Measurements from ENCODE around the gene GALNT6.

Gene GALNT6

DNA sequence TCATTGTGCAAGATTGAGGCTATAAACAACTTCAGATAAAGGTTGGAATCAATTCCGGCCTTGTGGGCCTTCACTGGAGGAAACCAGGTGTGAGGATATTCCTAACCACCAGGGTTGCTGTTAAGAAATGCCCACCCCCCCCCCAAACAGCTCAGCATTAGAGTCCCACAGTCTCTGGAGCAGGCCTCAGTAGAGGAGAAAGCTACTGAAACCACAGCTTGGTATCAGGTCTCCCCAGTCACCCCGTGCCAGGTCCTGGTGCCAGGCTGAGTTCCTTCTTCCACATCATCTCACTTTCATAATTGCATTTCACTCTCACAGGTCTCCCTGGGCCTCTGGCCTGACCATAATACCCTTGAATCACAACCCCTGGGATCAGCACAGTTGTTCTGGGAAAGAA, 12.5 kb downstream of the GALNT6 start:
- H3K4me1 ChIP-seq (ENCODE audit: low read length), result peaks cover 36% of the 10 kb centered on the region
- H4K20me1 ChIP-seq (ENCODE audit: insufficient read depth, low read length), result no peaks in the 10 kb centered on the region
- H3K79me2 ChIP-seq (ENCODE audit: low read length), result no peaks in the 10 kb centered on the region
- H3K27me3 ChIP-seq (ENCODE audit: low read depth, low read length), result no peaks in the 10 kb centered on the region
- no peak overlapping the region for H3K9ac ChIP-seq (ENCODE audit: low read length)
- H3K36me3 ChIP-seq (replicated peaks; ENCODE audit: low read depth, low read length), result peaks cover 81% of the 10 kb centered on the region
- H2AFZ ChIP-seq (ENCODE audit: low read depth, low read length), result no peak overlapping the region
- H3K4me2 ChIP-seq (ENCODE audit: low read length), result peak overlapping the region; percentile 29
- H3K27ac ChIP-seq (ENCODE audit: low read length), result no peak overlapping the region
- no peaks in the 10 kb centered on the region for H3K9me3 ChIP-seq (ENCODE audit: insufficient read depth, low read length)
- H3K4me3 ChIP-seq (ENCODE audit: low read length), result no peak overlapping the region; the same call in 1 of the 2 replicates
- TF ChIP-seq EZH2phosphoT487 (IDR thresholded peaks at IDR 0.05; ENCODE audit: low read depth), result no peak

DNA sequence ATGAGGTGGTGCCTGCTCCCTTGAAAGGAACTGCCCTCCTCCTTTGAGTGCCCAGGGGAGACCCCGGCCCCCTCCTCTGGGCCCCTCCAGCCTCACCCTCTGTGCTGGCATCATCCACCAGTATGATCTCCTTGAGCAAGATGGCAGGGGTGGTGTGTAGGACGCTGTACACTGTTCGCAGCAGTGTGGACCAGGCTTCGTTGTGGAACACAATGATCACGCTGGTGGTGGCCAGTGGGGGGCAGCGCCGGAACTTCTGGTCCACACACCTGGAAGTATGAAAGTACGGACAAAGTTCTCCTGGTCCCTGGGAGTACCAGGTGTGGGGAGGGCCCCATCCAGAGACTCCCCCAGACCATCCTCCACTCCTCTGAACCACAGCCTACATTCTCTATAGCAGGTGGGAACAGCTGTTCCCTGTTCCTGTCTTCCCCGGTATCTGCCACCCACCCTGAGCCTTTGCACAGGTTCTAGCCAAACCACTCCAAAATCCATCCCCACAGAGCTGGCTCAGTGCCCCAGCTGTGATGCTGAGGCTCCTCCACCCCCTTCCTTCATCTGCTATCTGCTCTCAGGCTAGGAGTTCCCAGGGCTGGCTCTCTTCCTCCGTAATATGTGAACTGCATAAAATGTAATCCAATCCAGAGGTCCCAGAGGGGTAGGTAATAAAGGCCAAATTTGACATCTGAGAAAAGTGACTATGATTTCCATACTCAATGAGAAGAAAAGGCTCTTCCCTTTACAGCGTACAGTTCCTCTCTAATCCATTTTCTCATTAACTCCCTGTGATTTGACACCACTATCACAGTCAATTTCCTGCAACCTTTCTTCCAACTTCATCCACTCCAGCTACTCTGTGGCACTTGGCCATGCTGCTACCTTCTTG, 13.9 kb downstream of the GALNT6 start:
- no peak for TF ChIP-seq EZH2phosphoT487 (IDR thresholded peaks at IDR 0.05; ENCODE audit: low read depth)
- TF ChIP-seq, protein P1, sequence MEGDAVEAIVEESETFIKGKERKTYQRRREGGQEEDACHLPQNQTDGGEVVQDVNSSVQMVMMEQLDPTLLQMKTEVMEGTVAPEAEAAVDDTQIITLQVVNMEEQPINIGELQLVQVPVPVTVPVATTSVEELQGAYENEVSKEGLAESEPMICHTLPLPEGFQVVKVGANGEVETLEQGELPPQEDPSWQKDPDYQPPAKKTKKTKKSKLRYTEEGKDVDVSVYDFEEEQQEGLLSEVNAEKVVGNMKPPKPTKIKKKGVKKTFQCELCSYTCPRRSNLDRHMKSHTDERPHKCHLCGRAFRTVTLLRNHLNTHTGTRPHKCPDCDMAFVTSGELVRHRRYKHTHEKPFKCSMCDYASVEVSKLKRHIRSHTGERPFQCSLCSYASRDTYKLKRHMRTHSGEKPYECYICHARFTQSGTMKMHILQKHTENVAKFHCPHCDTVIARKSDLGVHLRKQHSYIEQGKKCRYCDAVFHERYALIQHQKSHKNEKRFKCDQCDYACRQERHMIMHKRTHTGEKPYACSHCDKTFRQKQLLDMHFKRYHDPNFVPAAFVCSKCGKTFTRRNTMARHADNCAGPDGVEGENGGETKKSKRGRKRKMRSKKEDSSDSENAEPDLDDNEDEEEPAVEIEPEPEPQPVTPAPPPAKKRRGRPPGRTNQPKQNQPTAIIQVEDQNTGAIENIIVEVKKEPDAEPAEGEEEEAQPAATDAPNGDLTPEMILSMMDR (IDR thresholded peaks at IDR 0.05; ENCODE audit: low read depth, low read length), result peak; percentile 12; the same call in 1 of the 2 replicates
- peaks cover 32% of the 10 kb centered on the region for H3K4me1 ChIP-seq (ENCODE audit: low read length)
- no peaks in the 10 kb centered on the region for H3K27me3 ChIP-seq (ENCODE audit: low read depth, low read length)
- H2AFZ ChIP-seq (ENCODE audit: low read depth, low read length), result no peak overlapping the region
- no peaks in the 10 kb centered on the region for H4K20me1 ChIP-seq (ENCODE audit: insufficient read depth, low read length)
- peaks cover 86% of the 10 kb centered on the region for H3K36me3 ChIP-seq (replicated peaks; ENCODE audit: low read depth, low read length)
- no peak overlapping the region for H3K9ac ChIP-seq (ENCODE audit: low read length)
- H3K9me3 ChIP-seq (ENCODE audit: insufficient read depth, low read length), result no peaks in the 10 kb centered on the region
- H3K27ac ChIP-seq (ENCODE audit: low read length), result no peak overlapping the region
- no peaks in the 10 kb centered on the region for H3K79me2 ChIP-seq (ENCODE audit: low read length)
- H3K4me3 ChIP-seq (ENCODE audit: low read length), result no peak overlapping the region
- no peak overlapping the region for H3K4me2 ChIP-seq (ENCODE audit: low read length)

DNA sequence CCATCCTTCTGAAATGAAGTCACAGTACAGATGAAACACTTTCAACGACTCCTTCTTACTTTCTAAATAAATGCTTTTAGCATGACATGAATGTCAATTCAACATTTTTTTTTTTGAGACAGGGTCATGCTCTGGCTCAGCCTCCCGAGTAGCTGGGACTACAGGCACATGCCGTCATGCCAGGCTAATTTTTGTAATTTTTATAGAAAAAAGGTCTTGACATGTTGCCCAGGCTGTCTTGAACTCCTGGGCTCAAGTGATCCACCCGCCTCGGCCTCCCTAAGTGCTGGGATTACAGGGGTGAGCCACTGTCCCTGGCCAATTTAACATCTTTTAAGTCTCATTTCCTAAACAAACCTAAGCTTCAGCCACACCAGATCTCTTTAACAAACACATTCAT, 16.4 kb downstream of the GALNT6 start:
- Histone ChIP-seq H4K20me1 (ENCODE audit: insufficient read depth, low read length) (no peaks in the 10 kb centered on the region), H3K9me3 (ENCODE audit: insufficient read depth, low read length) (no peaks in the 10 kb centered on the region), H3K27me3 (ENCODE audit: low read depth, low read length) (no peaks in the 10 kb centered on the region), H3K4me1 (ENCODE audit: low read length) (peaks cover 42% of the 10 kb centered on the region), H3K27ac (ENCODE audit: low read length) (no peak overlapping the region), H2AFZ (ENCODE audit: low read depth, low read length) (no peak overlapping the region), H3K4me2 (ENCODE audit: low read length) (no peak overlapping the region), H3K9ac (ENCODE audit: low read length) (no peak overlapping the region), H3K4me3 (ENCODE audit: low read length) (no peak overlapping the region), H3K36me3 (replicated peaks; ENCODE audit: low read depth, low read length) (peaks cover 82% of the 10 kb centered on the region), H3K79me2 (ENCODE audit: low read length) (no peaks in the 10 kb centered on the region)
- TF ChIP-seq EZH2phosphoT487 (IDR thresholded peaks at IDR 0.05; ENCODE audit: low read depth), result no peak
- TF ChIP-seq, protein P1 (IDR thresholded peaks at IDR 0.05; ENCODE audit: low read depth, low read length), result no peak

DNA sequence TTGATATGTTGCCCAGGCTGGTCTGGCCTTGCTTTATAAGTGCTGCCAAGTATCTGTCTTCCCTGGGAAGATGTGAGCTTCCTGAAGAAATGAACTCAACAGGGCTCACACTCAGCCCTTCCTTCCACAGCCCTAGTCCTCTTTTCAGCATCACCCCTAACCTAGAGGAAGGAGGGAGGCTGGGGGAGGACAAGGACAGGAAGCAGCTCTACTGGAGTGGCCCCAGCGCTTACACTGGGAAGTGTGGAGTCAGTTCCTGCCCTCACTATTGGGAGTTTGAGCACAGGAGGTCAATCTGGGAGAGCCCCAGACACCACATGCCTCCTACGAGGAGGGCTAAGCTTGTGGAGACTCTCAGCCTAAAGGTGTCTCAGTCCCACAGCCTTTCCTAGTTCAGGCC, 16.8 kb downstream of the GALNT6 start:
- Histone ChIP-seq H3K36me3 (replicated peaks; ENCODE audit: low read depth, low read length) (peaks cover 79% of the 10 kb centered on the region), H3K79me2 (ENCODE audit: low read length) (no peaks in the 10 kb centered on the region), H3K4me1 (ENCODE audit: low read length) (peaks cover 43% of the 10 kb centered on the region), H3K27ac (ENCODE audit: low read length) (no peak overlapping the region), H3K9me3 (ENCODE audit: insufficient read depth, low read length) (no peaks in the 10 kb centered on the region), H4K20me1 (ENCODE audit: insufficient read depth, low read length) (no peaks in the 10 kb centered on the region), H2AFZ (ENCODE audit: low read depth, low read length) (no peak overlapping the region), H3K4me2 (ENCODE audit: low read length) (no peak overlapping the region), H3K27me3 (ENCODE audit: low read depth, low read length) (no peaks in the 10 kb centered on the region), H3K4me3 (ENCODE audit: low read length) (no peak overlapping the region), H3K9ac (ENCODE audit: low read length) (no peak overlapping the region)
- no peak for TF ChIP-seq EZH2phosphoT487 (IDR thresholded peaks at IDR 0.05; ENCODE audit: low read depth)
- TF ChIP-seq, protein P1 (IDR thresholded peaks at IDR 0.05; ENCODE audit: low read depth, low read length), result no peak

Data from OCI-LY3 (cell line).